Suprapubic skin (tissue), 3 donors: Measurements from ENCODE around the gene TAF4B.

Source experiments
- EP300 ChIP-seq: sonication (generic); formaldehyde crosslinking; IDR thresholded peaks from one replicate; pipeline ENCODE4 v1.6.1; 2017; ENCODE audit warnings: antibody characterized with exemption
- POLR2A ChIP-seq, 2 donors: fragments of 450-650 bp; IDR thresholded peaks; one replicate each; pipeline ENCODE4 v1.6.1; 2017; ENCODE audit warnings: antibody characterized with exemption in 2 of 2, mild to moderate bottlenecking in 2 of 2, moderate library complexity in 2 of 2
- TF ChIP-seq, protein P1 (sequence below), 2 donors: fragments of 200-600 bp in 1 of 2; fragments of 450-650 bp in 1 of 2; sonication (generic) in 1 of 2; IDR thresholded peaks; one replicate each; pipeline ENCODE4 v1.5.1; 2016 to 2019; ENCODE audit warnings: antibody characterized with exemption in 2 of 2, mild to moderate bottlenecking in 1 of 2, moderate library complexity in 1 of 2

DNA sequence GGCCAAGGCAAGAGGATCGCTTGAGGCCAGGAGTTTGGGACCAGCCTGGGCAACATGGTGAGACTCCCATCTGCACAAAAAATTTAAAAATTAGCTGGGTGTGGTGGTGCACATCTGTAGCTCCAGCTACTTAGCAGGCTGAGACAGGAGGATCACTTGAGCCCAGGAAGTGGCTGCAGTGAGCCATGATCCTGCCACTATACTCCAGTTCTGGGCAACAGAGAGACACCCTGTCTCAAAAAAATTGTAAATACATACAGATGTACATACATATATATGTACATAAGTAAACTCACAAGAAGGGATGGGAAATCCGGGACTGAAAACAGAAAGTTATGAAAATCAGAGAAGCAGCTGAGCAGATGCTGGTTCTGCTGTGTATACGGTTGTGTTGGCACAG, 29.6 kb upstream of the TAF4B start:
- TF ChIP-seq, protein P1, sequence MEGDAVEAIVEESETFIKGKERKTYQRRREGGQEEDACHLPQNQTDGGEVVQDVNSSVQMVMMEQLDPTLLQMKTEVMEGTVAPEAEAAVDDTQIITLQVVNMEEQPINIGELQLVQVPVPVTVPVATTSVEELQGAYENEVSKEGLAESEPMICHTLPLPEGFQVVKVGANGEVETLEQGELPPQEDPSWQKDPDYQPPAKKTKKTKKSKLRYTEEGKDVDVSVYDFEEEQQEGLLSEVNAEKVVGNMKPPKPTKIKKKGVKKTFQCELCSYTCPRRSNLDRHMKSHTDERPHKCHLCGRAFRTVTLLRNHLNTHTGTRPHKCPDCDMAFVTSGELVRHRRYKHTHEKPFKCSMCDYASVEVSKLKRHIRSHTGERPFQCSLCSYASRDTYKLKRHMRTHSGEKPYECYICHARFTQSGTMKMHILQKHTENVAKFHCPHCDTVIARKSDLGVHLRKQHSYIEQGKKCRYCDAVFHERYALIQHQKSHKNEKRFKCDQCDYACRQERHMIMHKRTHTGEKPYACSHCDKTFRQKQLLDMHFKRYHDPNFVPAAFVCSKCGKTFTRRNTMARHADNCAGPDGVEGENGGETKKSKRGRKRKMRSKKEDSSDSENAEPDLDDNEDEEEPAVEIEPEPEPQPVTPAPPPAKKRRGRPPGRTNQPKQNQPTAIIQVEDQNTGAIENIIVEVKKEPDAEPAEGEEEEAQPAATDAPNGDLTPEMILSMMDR (IDR thresholded peaks at IDR 0.05): no peak
- TF ChIP-seq EP300 (no peak), POLR2A (IDR thresholded peaks at IDR 0.05) (no peak)
